Lower leg skin (tissue), 3 donors: ENCODE data around the gene FRAS1.

Experiments used
- CTCF ChIP-seq, 3 donors: fragments of 450-650 bp; IDR thresholded peaks; one replicate each; pipeline ENCODE4 v1.5.1; 2016; ENCODE audit warnings: antibody characterized with exemption in 3 of 3, mild to moderate bottlenecking in 3 of 3, moderate library complexity in 2 of 3
- POLR2A ChIP-seq, 2 donors: fragments of 450-650 bp; IDR thresholded peaks; one replicate each; pipeline ENCODE4 v1.6.1; 2016 to 2017; ENCODE audit warnings: antibody characterized with exemption in 2 of 2, mild to moderate bottlenecking in 1 of 2, moderate library complexity in 1 of 2

- no peak for TF ChIP-seq CTCF (IDR thresholded peaks at IDR 0.05)
- no peak for TF ChIP-seq POLR2A (IDR thresholded peaks at IDR 0.05)
Measured at GRCh38 chr4:78308517-78308916, 251.4 kb downstream of the FRAS1 start.
